K562 (cell line): Measurements from ENCODE around the gene TLDC2. TPM values are rescaled to one million over a fixed set of nuclear protein-coding genes. Genes with fewer than 3 reads are reported as not detected.
A peak's percentile ranks its signal among the peaks of the same experiment; 100 is the strongest.

Source experiments
- ARNT ChIP-seq, 2 experiments: fragments of 450-650 bp; IDR thresholded peaks; 2 replicates each; pipeline ENCODE4 v1.6.1; 2016; ENCODE audit warnings: mild to moderate bottlenecking in 1 of 2
- BRF1 ChIP-seq: IDR thresholded peaks from 3 replicates; pipeline ENCODE4 v1.6.1; 2011; ENCODE audit warnings: borderline replicate concordance, mild to moderate bottlenecking; ENCODE audit not compliant: insufficient read length; ENCODE audit errors: extremely low read depth
- CREBBP ChIP-seq: IDR thresholded peaks from one replicate; pipeline ENCODE4 v1.6.1; 2012; ENCODE audit warnings: low read depth, mild to moderate bottlenecking, control low read depth, inconsistent platforms, low read length
- ETV1 ChIP-seq: fragments of 450-650 bp; conservative IDR thresholded peaks from 2 replicates; pipeline ENCODE4 v1.6.1; 2016; ENCODE audit warnings: missing genetic modification characterization, control low read depth, low read depth, missing compliant biosample characterization
- MTA1 ChIP-seq: fragments of 450-650 bp; IDR thresholded peaks from 2 replicates; pipeline ENCODE4 v1.6.1; 2017; ENCODE audit warnings: borderline replicate concordance
- PHB2 ChIP-seq: fragments of 450-650 bp; IDR thresholded peaks from 2 replicates; pipeline ENCODE4 v1.6.1; 2017; ENCODE audit warnings: low read depth
- SNIP1 ChIP-seq: fragments of 450-650 bp; IDR thresholded peaks from 2 replicates; pipeline ENCODE4 v1.7.1; 2017; ENCODE audit warnings: low read depth, mild to moderate bottlenecking
- TEAD1 ChIP-seq, 2 experiments: fragments of 450-650 bp in 1 of 2; sonication (generic) in 1 of 2; formaldehyde crosslinking; IDR thresholded peaks; 2 replicates each; pipeline versions ENCODE4 v1.4.0 to v1.8.0; 2020 to 2022; ENCODE audit warnings: mild to moderate bottlenecking in 2 of 2, missing genetic modification reagents in 1 of 2
- ZFP30 ChIP-seq: fragments of 250-450 bp; sonication (Bioruptor Pico); IDR thresholded peaks from 2 replicates; pipeline ENCODE4 v1.8.0; 2022; ENCODE audit warnings: moderate library complexity, mild to moderate bottlenecking, inconsistent platforms, borderline replicate concordance
- ZNF384 ChIP-seq: IDR thresholded peaks from 2 replicates; pipeline ENCODE4 v1.6.1; 2012; ENCODE audit warnings: low read depth, low read length, improper control_type of control experiment
- polyA plus RNA-seq, 8 experiments: library from polyadenylated mRNA; depleted of rRNA in 4 of 8; stranded (reverse) in 5 of 8; unstranded in 3 of 8; fragments of >200 nt; fragmentation: Nextera tagmentation in 2 of 8; fragmentation: Illumina TruSeq in 1 of 8; extraction: Ambion mirVana in 2 of 8; extraction: Trizol in 1 of 8; gene quantifications; 2 replicates each; pipeline versions ENCODE4 v1.2.1 to v1.2.3, GENCODE V29; 2011 to 2014; ENCODE audit warnings: inconsistent platforms in 1 of 8, missing spikeins in 1 of 8
- total RNA-seq, 7 experiments: library from RNA; depleted of rRNA in 6 of 7; stranded (reverse); fragments of >200 nt in 6 of 7; fragmentation: Illumina TruSeq in 2 of 7; extraction: Trizol in 2 of 7; gene quantifications; 2 replicates each; pipeline versions ENCODE4 v1.2.1 to v1.2.3, GENCODE V29; 2011 to 2021; ENCODE audit warnings: low replicate concordance in 1 of 7
- TF ChIP-seq, protein P1 (sequence below): fragments of 450-650 bp; formaldehyde crosslinking; IDR thresholded peaks from 2 replicates; pipeline ENCODE4 v1.4.0; 2020; ENCODE audit warnings: mild to moderate bottlenecking, moderate library complexity
- TF ChIP-seq, protein P2 (sequence below), 2 experiments: fragments of 450-650 bp in 1 of 2; IDR thresholded peaks; 2 replicates each; pipeline ENCODE4 v1.6.1; 2011 to 2017; ENCODE audit warnings: low read depth in 2 of 2, antibody characterized with exemption in 1 of 2, borderline replicate concordance in 1 of 2, low read length in 1 of 2, mild to moderate bottlenecking in 1 of 2, mixed read lengths in 1 of 2; ENCODE audit not compliant: control insufficient read depth in 1 of 2
- TF ChIP-seq, protein P3 (sequence below): sonication (generic); formaldehyde crosslinking; IDR thresholded peaks from 2 replicates; pipeline ENCODE4 v1.8.1; 2023; ENCODE audit warnings: mild to moderate bottlenecking, missing genetic modification reagents
- TF ChIP-seq, protein P4 (sequence below): fragments of 450-650 bp; formaldehyde crosslinking; IDR thresholded peaks from 2 replicates; pipeline ENCODE4 v1.4.0; 2020; ENCODE audit warnings: mild to moderate bottlenecking, moderate library complexity
- TF ChIP-seq, protein P5 (sequence below): sonication (generic); formaldehyde crosslinking; IDR thresholded peaks from 2 replicates; pipeline ENCODE4 v1.8.0; 2022; ENCODE audit warnings: mild to moderate bottlenecking, missing genetic modification reagents, borderline replicate concordance

The TLDC2 gene
- total and polyA plus RNA-seq, 9 of the 15 experiments (the other 6 are each of a cell fraction or from before 2014, with no cell fraction given), result not detected

DNA sequence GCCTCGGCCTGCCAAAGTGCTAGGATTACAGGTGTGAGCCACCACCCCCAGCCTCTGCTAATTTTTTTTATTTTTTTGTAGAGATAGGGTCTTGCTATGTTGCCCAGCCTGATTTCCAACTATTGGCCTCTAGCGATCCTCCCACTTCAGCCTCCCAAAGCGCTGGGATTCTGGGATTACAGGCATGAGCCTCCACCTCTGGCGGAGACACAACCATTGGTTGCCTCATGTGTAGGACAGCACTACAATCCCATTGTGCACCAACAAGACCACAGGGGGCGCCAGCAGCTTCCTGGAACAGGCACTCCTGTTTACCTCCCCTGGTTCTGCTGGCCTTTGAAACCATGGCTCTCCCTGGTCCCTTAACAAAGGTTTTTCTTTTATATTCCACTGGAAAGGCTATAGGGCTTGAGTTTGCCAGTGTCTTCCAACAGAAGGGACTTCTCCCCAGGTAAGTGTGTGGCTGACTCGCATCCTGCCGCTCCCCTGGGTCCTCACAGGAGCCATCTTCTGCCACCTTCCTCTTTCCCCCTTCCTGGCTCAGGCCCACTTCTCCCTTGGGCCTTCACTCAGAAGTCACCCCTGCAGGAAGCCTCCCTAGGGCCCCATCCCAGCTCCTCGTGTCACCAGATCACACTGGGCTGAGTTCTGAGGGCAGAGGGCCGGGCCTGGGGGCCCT, 39.2 kb upstream of the TLDC2 start (continued):
- TF ChIP-seq, protein P1, sequence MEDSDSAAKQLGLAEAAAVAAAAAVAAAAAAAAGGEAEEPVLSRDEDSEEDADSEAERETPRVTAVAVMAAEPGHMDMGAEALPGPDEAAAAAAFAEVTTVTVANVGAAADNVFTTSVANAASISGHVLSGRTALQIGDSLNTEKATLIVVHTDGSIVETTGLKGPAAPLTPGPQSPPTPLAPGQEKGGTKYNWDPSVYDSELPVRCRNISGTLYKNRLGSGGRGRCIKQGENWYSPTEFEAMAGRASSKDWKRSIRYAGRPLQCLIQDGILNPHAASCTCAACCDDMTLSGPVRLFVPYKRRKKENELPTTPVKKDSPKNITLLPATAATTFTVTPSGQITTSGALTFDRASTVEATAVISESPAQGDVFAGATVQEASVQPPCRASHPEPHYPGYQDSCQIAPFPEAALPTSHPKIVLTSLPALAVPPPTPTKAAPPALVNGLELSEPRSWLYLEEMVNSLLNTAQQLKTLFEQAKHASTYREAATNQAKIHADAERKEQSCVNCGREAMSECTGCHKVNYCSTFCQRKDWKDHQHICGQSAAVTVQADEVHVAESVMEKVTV, result no peak
- TF ChIP-seq, protein P2, sequence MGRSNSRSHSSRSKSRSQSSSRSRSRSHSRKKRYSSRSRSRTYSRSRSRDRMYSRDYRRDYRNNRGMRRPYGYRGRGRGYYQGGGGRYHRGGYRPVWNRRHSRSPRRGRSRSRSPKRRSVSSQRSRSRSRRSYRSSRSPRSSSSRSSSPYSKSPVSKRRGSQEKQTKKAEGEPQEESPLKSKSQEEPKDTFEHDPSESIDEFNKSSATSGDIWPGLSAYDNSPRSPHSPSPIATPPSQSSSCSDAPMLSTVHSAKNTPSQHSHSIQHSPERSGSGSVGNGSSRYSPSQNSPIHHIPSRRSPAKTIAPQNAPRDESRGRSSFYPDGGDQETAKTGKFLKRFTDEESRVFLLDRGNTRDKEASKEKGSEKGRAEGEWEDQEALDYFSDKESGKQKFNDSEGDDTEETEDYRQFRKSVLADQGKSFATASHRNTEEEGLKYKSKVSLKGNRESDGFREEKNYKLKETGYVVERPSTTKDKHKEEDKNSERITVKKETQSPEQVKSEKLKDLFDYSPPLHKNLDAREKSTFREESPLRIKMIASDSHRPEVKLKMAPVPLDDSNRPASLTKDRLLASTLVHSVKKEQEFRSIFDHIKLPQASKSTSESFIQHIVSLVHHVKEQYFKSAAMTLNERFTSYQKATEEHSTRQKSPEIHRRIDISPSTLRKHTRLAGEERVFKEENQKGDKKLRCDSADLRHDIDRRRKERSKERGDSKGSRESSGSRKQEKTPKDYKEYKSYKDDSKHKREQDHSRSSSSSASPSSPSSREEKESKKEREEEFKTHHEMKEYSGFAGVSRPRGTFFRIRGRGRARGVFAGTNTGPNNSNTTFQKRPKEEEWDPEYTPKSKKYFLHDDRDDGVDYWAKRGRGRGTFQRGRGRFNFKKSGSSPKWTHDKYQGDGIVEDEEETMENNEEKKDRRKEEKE (IDR thresholded peaks at IDR 0.05; ENCODE audit: borderline replicate concordance in 1 of 2, control insufficient read depth in 1 of 2, low read depth in 2 of 2, low read length in 1 of 2), result no peak
- TF ChIP-seq, protein P3, sequence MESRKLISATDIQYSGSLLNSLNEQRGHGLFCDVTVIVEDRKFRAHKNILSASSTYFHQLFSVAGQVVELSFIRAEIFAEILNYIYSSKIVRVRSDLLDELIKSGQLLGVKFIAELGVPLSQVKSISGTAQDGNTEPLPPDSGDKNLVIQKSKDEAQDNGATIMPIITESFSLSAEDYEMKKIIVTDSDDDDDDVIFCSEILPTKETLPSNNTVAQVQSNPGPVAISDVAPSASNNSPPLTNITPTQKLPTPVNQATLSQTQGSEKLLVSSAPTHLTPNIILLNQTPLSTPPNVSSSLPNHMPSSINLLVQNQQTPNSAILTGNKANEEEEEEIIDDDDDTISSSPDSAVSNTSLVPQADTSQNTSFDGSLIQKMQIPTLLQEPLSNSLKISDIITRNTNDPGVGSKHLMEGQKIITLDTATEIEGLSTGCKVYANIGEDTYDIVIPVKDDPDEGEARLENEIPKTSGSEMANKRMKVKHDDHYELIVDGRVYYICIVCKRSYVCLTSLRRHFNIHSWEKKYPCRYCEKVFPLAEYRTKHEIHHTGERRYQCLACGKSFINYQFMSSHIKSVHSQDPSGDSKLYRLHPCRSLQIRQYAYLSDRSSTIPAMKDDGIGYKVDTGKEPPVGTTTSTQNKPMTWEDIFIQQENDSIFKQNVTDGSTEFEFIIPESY (CRISPR knock-in tag), result peak; percentile 97
- TF ChIP-seq, protein P4, sequence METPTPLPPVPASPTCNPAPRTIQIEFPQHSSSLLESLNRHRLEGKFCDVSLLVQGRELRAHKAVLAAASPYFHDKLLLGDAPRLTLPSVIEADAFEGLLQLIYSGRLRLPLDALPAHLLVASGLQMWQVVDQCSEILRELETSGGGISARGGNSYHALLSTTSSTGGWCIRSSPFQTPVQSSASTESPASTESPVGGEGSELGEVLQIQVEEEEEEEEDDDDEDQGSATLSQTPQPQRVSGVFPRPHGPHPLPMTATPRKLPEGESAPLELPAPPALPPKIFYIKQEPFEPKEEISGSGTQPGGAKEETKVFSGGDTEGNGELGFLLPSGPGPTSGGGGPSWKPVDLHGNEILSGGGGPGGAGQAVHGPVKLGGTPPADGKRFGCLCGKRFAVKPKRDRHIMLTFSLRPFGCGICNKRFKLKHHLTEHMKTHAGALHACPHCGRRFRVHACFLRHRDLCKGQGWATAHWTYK, result no peak
- peak; percentile 20; the same call in 1 of the 2 replicates for TF ChIP-seq MTA1
- TF ChIP-seq TEAD1 (CRISPR knock-in tag; IDR thresholded peaks at IDR 0.05), result no peak
- no peak for TF ChIP-seq CREBBP
- no peak for TF ChIP-seq SNIP1
- TF ChIP-seq, protein P5, sequence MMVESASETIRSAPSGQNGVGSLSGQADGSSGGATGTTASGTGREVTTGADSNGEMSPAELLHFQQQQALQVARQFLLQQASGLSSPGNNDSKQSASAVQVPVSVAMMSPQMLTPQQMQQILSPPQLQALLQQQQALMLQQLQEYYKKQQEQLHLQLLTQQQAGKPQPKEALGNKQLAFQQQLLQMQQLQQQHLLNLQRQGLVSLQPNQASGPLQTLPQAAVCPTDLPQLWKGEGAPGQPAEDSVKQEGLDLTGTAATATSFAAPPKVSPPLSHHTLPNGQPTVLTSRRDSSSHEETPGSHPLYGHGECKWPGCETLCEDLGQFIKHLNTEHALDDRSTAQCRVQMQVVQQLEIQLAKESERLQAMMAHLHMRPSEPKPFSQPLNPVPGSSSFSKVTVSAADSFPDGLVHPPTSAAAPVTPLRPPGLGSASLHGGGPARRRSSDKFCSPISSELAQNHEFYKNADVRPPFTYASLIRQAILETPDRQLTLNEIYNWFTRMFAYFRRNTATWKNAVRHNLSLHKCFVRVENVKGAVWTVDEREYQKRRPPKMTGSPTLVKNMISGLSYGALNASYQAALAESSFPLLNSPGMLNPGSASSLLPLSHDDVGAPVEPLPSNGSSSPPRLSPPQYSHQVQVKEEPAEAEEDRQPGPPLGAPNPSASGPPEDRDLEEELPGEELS, result no peak
- 0 out of 2 replicates have a peak, but pooled peaks have one; percentile 15 for TF ChIP-seq ZNF384
- TF ChIP-seq ETV1 (tag), result peak; percentile 75
- no peak for TF ChIP-seq ZFP30 (CRISPR knock-in tag)
- no peak for TF ChIP-seq ARNT (IDR thresholded peaks at IDR 0.05)
- TF ChIP-seq BRF1, result no peak
- TF ChIP-seq PHB2, result no peak
